ENCODE measurements around the gene IL11RA.

Gene IL11RA

GRCh38 chr9:34688329-34689115 is 36.5 kb downstream of the IL11RA start:
- no peak for DNase-seq

DNA sequence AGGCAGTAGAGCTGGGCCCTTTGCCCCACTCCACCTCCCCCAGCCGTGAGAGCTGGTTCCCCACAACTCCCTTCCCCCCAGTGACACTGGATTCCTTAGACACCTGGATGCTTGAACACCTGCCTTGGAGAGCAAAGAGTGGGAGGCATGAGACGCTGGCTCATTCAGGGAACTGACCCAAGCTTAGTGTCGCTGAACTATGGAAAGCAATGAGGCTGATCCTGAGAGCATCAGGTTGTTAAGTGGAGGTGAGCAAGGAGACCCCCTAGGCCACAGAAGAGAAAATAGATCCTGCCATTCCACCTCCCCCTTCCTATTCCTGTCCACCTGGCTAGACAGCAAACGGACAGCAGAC is 37.1 kb downstream of the IL11RA start:
- no peak for DNase-seq

GRCh38 chr9:34689512-34689911 is 37.5 kb downstream of the IL11RA start:
- no peak for DNase-seq

GRCh38 chr9:34690983-34691935 is 39.3 kb downstream of the IL11RA start, which contains the start of gene CCL19:
TSS of gene CCL19 (minus strand) at chr9:34691276. CDS start at chr9:34691139, 137 bp downstream.
- peak; percentile 73 for DNase-seq

- DNase-seq: peak; percentile 74
These were observed 39.9 kb downstream of the IL11RA start for GRCh38 chr9:34691936-34692315.

GRCh38 chr9:34693560-34693959 is 41.6 kb downstream of the IL11RA start:
- DNase-seq: no peak

DNA sequence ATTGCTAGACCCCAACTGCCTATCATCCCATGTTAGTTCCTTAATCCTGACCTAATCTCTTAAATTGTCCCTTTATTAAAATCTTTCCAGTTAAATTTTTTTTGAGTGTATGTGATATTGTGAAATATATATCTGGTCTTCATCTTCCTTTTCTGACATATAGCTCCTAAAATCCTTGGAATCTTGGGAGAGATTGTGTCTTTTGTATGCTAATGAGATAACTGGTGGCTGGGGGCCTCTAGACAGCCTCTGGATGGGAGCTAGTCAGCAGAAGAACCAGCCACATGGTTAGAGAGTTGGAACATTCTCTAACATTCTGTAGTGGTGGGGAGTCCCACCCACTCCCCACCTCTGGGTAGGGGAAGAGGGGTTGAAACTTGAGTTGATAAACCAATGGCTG is 42.8 kb downstream of the IL11RA start:
- DNase-seq: no peak

GRCh38 chr9:34701023-34701768 is 49.2 kb downstream of the IL11RA start:
- DNase-seq: peak; percentile 85

DNA sequence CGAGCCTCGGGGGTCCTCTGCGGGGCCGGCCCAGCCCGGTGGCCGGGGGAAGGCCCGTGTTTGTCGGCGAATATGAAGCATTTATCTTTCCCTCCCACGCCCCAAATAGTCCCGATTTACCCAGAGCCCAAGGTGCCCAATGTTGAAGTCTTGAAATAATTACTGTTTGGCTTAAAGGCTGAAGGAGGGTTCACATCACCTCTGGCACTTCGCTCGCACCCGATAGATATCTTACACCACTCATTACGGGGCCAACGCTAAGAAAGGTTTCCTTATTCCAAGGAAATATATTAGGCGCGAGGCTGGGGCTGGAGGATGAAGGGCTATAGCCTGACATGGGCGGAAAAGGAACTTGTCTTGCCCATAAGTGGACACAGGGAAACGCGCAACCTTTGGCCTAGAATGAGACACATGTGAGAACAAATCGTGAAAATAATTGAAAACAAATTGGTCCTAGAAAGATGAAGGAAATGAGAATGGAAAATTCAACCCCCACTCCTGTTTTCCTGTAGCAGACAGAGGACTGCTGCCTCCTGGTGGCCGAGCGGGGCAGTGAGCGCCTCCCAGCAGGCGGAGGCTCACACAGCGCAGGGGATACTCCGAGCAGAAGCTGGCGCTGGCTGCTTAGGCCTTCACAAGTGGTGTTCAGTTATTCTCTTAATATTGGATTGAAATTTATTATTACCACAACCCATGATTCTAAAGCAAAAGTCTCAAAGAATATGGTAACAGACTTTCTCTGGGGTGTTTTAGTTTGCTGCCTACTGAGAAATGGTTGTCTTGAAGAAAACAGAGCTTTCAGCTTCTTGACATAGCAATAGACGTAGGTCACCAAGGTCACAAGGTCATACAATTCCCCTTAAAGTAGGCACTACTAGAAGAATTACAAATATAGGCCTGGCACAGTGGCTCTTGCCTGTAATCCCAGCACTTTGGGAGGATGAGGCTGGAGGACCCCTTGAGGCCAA is 50.1 kb downstream of the IL11RA start:
- DNase-seq: peak; percentile 84

GRCh38 chr9:34707130-34707529 is 55.1 kb downstream of the IL11RA start:
- no peak for DNase-seq

DNA sequence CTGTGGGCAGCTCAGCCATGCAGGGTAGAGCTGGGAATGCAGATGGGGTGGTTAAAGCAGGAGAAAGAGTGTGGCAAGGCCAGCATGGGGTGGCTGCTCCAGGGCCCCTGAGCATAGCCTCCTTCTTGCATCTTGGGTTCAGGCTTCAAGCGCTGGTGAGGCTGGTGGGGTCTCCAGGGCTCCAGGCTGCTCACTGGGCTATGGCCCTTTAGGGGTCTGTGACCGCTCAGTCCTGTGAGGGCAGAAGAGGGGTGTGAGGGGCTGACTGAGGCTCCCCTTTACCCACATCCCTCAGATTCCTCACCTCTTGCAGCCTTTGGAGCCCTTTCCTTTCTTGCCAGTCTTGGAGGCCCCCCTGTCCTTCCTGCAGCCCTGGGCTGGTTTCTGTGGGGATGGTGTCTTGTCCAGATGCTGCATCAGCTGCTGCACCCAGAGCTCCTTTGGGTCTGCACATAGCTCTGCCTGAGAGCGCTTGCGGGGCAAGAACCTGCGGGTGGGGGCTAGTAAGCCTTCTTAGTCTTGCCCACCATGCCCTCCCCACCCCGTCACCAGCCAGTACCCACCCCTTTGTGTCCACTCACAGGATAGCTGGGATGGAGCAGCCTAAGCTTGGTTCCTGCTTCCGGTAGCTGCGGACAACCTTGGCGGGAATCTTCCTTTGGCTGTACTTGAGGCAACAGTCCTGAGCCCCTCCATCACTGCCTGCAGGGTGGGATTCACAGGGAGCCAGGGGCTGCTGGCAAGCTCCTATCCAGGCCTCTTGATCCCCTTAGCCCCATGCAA is 57.4 kb downstream of the IL11RA start:
- DNase-seq: no peak

DNA sequence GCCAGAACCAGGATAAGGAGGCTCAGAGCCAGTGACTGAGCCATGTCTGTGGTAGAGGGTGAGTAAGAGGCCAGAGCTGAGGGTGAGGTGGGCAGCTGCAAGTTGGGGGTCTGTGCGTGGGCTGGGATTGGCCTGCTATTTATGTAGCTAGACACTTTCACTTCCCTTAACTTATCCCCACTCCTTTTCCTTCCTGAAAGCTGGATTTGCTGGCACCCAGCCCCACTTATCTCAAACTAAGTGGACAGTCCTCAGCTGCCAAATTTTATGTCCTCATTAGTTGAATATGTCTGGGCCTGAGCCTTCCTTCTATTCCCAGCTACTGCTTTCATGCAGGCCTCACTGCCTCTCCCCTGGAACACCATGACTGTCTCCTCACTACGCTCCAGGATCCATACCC is 58.0 kb downstream of the IL11RA start, which contains the start of gene CCL21:
TSS of gene CCL21 (minus strand) at position 114 of the 400 bp plus-strand sequence. CDS start at position 44, 70 bp downstream.
- peak; percentile 16 for DNase-seq

Data from suppressor macrophage treated with lipopolysaccharide for 4 hours (primary cell).